ENCODE measurements around the gene SH3BGRL3.

DNA sequence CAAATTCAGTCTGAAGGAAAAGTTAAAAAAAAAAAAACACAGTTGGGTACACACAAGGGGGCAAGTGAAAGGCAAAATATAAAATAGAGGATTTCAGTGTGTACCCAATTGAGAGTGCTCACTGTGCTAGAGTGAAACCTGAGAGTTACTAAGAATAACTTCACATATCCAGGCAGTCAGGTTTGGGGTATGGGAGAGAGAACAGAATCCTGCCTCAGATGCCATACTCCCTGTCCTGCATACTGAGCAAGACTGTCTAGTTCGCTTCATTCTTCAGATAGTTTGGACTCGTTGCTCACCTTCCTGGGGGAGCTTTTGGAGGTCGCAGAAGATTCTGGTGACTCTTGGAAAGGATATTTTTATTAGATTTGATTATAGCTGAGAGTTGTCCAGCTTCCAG lies 25.5 kb upstream of the SH3BGRL3 start:
- TF ChIP-seq, protein P1, sequence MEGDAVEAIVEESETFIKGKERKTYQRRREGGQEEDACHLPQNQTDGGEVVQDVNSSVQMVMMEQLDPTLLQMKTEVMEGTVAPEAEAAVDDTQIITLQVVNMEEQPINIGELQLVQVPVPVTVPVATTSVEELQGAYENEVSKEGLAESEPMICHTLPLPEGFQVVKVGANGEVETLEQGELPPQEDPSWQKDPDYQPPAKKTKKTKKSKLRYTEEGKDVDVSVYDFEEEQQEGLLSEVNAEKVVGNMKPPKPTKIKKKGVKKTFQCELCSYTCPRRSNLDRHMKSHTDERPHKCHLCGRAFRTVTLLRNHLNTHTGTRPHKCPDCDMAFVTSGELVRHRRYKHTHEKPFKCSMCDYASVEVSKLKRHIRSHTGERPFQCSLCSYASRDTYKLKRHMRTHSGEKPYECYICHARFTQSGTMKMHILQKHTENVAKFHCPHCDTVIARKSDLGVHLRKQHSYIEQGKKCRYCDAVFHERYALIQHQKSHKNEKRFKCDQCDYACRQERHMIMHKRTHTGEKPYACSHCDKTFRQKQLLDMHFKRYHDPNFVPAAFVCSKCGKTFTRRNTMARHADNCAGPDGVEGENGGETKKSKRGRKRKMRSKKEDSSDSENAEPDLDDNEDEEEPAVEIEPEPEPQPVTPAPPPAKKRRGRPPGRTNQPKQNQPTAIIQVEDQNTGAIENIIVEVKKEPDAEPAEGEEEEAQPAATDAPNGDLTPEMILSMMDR (IDR thresholded peaks at IDR 0.05), result no peak
- no peak for TF ChIP-seq POLR2A (IDR thresholded peaks at IDR 0.05)

Data from body of pancreas (tissue), 4 donors.